Measurements from ENCODE around the gene OR10A5.
"Not testable (repeated sequence)": the region's sequence is repeated elsewhere in the genome, so short reads cannot be mapped to it uniquely, and the experiment has no call there.

Gene OR10A5, protein sequence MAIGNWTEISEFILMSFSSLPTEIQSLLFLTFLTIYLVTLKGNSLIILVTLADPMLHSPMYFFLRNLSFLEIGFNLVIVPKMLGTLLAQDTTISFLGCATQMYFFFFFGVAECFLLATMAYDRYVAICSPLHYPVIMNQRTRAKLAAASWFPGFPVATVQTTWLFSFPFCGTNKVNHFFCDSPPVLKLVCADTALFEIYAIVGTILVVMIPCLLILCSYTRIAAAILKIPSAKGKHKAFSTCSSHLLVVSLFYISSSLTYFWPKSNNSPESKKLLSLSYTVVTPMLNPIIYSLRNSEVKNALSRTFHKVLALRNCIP
- 0 reads per million in 3 experiments for total RNA-seq

DNA sequence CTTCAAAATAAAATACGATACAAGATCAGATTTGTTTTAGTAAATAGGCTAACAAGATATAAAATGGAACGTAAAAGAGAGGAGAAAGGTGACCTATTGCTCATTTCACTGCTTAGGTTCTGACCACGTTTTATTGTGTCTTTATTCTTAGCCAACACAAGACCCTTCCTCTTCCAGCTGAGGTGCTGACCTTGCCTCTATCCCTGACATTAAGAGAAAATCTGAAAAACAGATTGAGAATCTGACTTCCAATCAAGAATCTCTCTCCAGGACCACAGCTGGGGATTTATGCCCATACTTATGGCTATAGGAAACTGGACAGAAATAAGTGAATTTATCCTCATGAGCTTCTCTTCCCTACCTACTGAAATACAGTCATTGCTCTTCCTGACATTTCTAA, at the start of gene OR10A5:
OR10A5 (plus strand) TSS at position 301 of the 400 bp plus-strand sequence; CDS start at position 301, 0 bp downstream.
- DNase-seq: no peak

- no peak for DNase-seq
Measured at GRCh38 chr11:6799402-6799801, 46.1 kb upstream of the OR10A5 start, which contains the start of gene OR6A2. OR6A2 (minus strand) TSS chr11:6799689; CDS start chr11:6795708, 3,981 bp downstream.

GRCh38 chr11:6801075-6801474, 44.4 kb upstream of the OR10A5 start:
- DNase-seq: not testable (repeated sequence)

DNA sequence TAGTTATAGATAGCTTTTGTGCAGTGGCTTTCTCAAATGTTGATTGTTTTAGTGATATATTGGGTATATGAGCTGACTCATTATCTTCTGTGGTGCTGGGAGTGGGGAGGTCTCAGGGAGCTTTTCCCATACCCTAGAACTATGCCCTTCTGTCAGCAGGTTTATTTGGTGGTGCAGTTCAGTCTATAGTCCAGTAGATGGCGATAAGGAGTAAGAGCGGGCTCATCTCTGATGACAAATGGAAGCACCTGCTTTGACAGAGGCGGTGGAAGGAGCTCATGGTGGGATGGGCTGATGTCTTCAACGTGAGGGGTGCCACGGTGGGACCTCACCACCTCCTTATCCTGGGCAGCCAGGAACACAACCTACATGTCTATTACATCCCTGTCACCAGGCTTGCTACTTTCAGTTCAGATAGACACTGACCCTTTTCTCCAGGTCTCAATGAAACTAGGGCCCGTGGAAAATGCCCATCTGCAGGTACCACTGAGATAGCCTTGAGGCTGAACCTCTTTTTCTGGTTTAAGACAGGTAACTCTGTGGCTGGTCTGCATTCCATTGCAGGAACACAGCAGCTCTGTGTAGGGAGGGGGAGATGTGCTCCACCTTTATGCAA, 33.0 kb upstream of the OR10A5 start:
- peak; percentile 29 for DNase-seq

GRCh38 chr11:6813656-6814055, 31.8 kb upstream of the OR10A5 start:
- no peak for DNase-seq

DNA sequence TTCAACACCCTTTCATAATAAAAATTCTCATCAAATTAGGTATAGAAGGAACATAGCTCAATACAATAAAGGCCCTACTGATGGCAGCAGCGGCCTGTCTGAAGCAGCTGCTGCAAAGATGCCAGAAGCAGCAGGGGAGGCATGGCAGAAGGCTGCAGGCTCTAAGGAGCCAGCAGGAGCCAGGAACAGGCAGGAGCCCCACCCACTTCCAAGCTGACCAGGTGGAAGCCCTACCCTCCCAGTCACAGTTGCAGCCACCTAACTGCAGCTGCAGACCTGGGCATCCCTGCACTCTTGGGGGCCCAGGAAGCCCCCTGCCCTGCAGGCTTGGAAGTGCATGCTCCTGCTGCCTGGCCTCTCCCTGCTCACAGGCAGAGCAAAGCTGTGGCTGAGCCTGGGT, 27.8 kb upstream of the OR10A5 start:
- no peak for DNase-seq

DNA sequence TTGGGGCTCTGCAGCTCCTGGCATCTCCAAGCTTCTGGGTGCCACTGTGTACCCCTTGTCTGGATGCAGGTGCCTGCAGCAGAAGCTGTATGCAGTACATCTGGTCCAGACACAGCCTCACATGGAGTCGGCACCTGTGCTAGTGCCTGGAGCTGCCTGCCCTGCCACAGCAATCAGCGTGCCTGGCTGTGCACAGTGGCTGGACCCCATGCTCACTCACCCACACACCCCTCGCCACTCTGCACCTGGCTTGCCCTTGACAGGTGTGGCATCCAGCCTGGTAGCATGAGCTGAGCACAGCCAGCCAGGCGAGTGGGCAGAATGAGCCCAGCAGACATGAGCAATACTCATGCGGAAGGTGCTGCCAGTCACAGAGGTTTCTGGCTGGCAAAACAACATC, 26.5 kb upstream of the OR10A5 start:
- DNase-seq: no peak

DNA sequence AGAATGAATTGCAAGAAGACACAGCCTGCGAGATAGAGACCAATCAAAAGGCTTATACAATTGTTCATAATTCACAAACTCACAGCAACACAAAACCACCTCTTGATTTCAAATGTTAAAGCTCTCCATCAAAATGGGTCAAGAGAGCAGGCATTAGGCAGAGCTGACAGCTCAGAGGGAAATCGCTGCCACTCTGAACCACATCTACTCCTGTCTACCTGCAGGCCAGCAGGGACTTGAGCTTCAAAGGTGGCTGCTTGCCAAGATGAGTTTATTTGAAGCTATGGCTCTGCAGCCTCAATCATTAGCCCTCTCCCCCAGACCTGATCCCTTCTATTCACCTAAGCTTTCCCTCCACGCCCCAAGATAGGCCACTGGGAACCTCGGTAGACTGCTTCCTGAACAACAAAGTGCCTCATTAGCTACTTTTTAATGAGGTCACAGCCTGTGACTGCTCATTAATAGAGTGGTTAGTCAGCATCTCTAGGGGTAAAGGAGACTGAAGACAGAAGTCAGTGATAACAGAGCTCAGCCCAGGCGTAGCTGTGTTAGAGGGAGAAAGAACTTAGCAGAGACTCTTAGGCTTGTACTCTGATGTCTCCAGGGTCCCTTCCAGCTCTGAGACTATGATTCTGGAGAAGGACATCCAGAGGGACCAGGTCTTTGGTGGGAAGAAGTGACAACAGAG, 21.2 kb upstream of the OR10A5 start:
- DNase-seq: no peak

DNA sequence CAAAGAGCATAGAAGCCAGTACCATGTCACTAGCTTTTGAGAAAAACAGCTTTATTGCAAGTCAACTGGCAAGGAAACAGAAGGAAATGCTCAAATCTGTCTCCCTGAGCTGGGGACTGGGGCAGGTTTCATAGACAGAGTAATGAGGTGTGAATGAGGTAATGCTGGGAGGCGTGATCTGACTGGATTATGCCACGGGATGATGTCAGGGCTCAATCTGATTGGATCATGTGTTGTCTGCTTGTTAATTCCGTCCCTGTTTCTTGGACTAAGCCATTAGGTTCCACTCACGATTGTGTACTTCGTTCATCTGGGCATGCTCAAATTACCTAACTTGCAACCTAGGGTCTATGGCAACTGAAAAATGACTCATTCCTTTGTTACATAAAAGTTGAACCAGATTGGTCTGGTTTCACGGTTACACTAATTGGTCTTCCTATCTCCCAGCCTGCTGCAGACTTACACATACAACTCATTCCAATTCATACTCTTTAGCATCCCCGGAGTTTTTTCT, 20.2 kb upstream of the OR10A5 start:
- no peak for DNase-seq

DNA sequence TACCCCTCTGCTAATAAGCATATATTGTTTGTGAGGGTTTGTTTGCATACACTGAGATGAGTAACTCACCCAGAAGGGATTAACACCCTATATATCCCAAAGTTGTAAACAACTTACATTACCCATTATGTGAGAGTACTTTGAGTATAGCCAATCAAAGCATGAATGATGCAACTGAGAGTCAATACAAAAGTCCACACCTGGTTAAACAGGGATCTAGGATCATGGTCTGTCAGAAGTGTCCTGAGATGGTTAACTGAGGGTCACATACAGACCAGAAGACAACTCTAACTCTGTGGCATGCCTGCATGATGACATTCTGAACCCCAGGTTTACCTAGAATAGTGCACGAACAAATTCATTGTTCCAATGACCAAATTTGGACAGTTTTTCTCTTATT, 17.4 kb upstream of the OR10A5 start:
- DNase-seq: no peak

GRCh38 chr11:6833356-6833755, 12.1 kb upstream of the OR10A5 start:
- no peak for DNase-seq

GRCh38 chr11:6834021-6834420, 11.5 kb upstream of the OR10A5 start:
- no peak for DNase-seq

- DNase-seq: no peak
Measured at GRCh38 chr11:6841694-6842093, 3.8 kb upstream of the OR10A5 start.

- DNase-seq: no peak
Measured at GRCh38 chr11:6843670-6844069, 1.8 kb upstream of the OR10A5 start.

- no peak for DNase-seq
Measured at GRCh38 chr11:6844356-6844755, 1.1 kb upstream of the OR10A5 start.

GRCh38 chr11:6850526-6850925, 5.0 kb downstream of the OR10A5 start:
- no peak for DNase-seq

DNA sequence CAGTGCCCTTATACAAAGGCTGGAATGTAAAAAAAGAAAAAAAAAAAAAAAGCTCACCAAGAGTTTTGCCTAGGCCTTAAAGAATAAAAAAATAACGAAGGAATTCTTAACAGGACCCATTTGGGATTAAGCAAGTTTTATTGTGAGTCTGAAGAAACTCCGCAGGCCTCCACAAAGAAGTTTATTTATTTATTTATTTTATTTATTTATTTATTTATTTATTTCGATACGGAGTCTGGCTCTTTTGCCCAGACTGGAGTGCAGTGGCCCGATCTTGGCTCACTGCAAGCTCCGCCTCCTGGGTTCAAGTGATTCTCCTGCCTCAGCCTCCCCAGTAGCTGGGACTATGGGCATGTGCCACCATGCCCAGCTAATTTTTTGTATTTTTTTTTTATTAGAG, 9.3 kb downstream of the OR10A5 start:
- not testable (repeated sequence) for DNase-seq

DNA sequence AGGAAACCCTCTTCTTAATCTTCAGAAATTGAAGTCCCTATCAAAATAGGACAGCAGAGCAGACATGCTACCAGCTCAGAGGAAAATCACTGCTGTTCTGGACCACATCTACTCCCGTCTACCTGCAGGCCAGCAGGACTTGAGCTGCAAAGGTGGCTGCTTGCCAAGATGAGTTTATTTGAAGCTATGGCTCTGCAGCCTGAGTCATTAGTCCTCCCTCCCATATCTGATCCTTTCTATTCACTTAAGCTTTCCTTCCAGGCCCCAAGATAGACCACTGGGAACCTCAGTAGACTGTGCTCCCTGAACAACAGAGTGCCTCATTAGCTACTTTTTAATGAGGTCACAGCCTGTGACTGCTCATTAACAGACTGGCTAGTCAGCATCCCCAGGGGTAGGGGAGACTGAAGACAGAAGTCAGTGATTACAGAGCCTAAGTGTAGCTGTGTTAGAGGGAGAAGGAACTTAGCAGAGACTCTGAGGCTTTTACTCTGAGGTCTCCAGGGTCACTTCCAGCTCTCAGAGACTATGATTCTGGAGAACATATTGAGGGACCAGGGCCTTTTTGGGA, 10.6 kb downstream of the OR10A5 start:
- no peak for DNase-seq

DNA sequence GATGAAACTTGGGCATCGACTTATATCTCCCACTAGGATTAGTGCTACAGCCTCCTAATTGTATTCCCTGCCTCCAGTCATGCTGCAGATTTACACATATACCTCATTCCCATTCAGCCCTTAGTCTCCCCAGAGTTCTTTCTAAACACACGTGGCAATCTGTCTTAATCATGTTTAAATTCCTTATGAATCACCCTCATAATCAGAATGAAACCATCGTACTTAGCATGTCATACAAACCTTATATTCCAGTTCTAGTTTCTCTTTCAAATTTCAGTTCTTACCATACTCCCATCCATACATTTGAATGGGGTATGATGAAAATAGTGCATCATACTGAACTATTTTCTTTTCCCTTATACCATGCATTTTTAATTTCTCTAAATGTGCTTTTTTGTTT, 11.4 kb downstream of the OR10A5 start:
- no peak for DNase-seq

- DNase-seq: no peak
Measured at GRCh38 chr11:6862961-6863360, 17.5 kb downstream of the OR10A5 start, which contains the start of gene OR10A2. OR10A2 (plus strand) TSS chr11:6863057; CDS start chr11:6869755, 6,698 bp downstream.

GRCh38 chr11:6864438-6864837, 19.0 kb downstream of the OR10A5 start:
- DNase-seq: no peak

- DNase-seq: no peak
Measured at GRCh38 chr11:6871278-6871677, 25.8 kb downstream of the OR10A5 start.

GRCh38 chr11:6875761-6876160, 30.3 kb downstream of the OR10A5 start:
- DNase-seq: no peak
